Aorta (tissue), 5 donors: Measurements from ENCODE around the gene FRMD4A. TPM values are rescaled to one million over a fixed set of nuclear protein-coding genes. Genes with fewer than 3 reads are reported as not detected.
A peak's percentile ranks its signal among the peaks of the same experiment; 100 is the strongest.

Experiments used
- ATAC-seq: fragments of 200-7000 bp; cut with Tn5 transposase; one replicate; pipeline ENCODE4 v1.9.1; 2022; ENCODE audit warnings: moderate library complexity; ENCODE audit not compliant: low FRiP score
- DNase-seq, 2 donors: peaks; one replicate each; pipeline ENCODE4 v3.0.0-alpha.2; 2020
- H3K27ac ChIP-seq, 2 donors: one replicate each; pipeline ENCODE4 v1.5.1; 2013; ENCODE audit warnings: low read length in 2 of 2, mild to moderate bottlenecking in 2 of 2, moderate library complexity in 2 of 2, control low read depth in 1 of 2, inconsistent platforms in 1 of 2, low read depth in 1 of 2
- H3K27me3 ChIP-seq, 2 donors: one replicate each; pipeline ENCODE4 v1.6.1; 2013; ENCODE audit warnings: control low read depth in 1 of 2, low read length in 1 of 2, mild to moderate bottlenecking in 1 of 2, moderate library complexity in 1 of 2; ENCODE audit not compliant: insufficient read depth in 2 of 2, control insufficient read depth in 1 of 2
- H3K36me3 ChIP-seq, 2 donors: one replicate each; pipeline ENCODE4 v1.6.1; 2013; ENCODE audit warnings: control low read depth in 1 of 2, low read length in 1 of 2, mild to moderate bottlenecking in 1 of 2; ENCODE audit not compliant: insufficient read depth in 2 of 2, control insufficient read depth in 1 of 2
- H3K4me1 ChIP-seq, 2 donors: one replicate each; pipeline ENCODE4 v1.6.1; 2013; ENCODE audit warnings: low read length in 2 of 2, control low read depth in 1 of 2, mild to moderate bottlenecking in 1 of 2, moderate library complexity in 1 of 2; ENCODE audit not compliant: insufficient read depth in 2 of 2, control insufficient read depth in 1 of 2
- H3K4me3 ChIP-seq, 2 donors: one replicate each; pipeline ENCODE4 v1.5.1; 2013; ENCODE audit warnings: low read length in 2 of 2, control low read depth in 1 of 2, mild to moderate bottlenecking in 1 of 2
- H3K9me3 ChIP-seq: one replicate; pipeline ENCODE4 v1.6.1; 2013; ENCODE audit warnings: mild to moderate bottlenecking, low read length; ENCODE audit not compliant: control insufficient read depth
- WGBS, 2 donors: extraction: QIAGEN DNeasy Blood & Tissue Kit; methylation state at CpG; one replicate each; pipeline ENCODE4 v1.1.7; 2013; 5-methylcytosine and 5-hydroxymethylcytosine counted together
- intact Hi-C, 2 donors: fragments of 100-400 bp; cut with DNase I; formaldehyde crosslinking; loops; one replicate each; pipeline versions ENCODE4 v1.14.2 to v1.15.0; 2022
- polyA plus RNA-seq, 2 donors: library from polyadenylated mRNA; stranded (reverse); fragments of 200-250 nt; gene quantifications; one replicate each; pipeline ENCODE4 v1.2.3, GENCODE V29; 2013
- total RNA-seq, 2 donors: library from RNA; stranded (reverse); fragmentation: NEBNext Ultra II Directional; extraction: Animal tissue kit (Norgen Biotek cat#: 25700); gene quantifications; one replicate each; pipeline ENCODE4 v1.2.1, GENCODE V29; 2021
- donor health status: healthy with polysubstance abuse.
- donor health status: Bipolar disorder and iron deficiency.
- donor health status: DM: no; HTN: no; CAD: no.
- donor health status: DM: no; HTN: no; CAD: no.
- donor health status: DM: yes; HTN: yes; CAD: no.

Gene FRMD4A
- total and polyA plus RNA-seq, 4 donors: 11.4 to 65.6 (median 39.7) TPM

GRCh38 chr10:14039968-14040668, 290.6 kb downstream of the FRMD4A start:
- 32 to 41% methylated on average over 4 of the region's 4 CpGs for WGBS, 2 donors
- no peaks in the 10 kb centered on the region for H3K9me3 ChIP-seq

GRCh38 chr10:14036233-14036632, 294.5 kb downstream of the FRMD4A start:
- no peak for DNase-seq
- 42 to 47% methylated on average over 7 of the region's 7 CpGs for WGBS, 2 donors
- Histone ChIP-seq H3K4me3 (no peak overlapping the region), H3K27ac (no peak overlapping the region), H3K9me3 (no peaks in the 10 kb centered on the region), H3K4me1 (no peaks in the 10 kb centered on the region), H3K36me3 (no peaks in the 10 kb centered on the region), H3K27me3 (no peaks in the 10 kb centered on the region)
- ATAC-seq: no peak
- intact Hi-C loops: no loop called here

More at GRCh38 chr10:14039968-14040668, 290.6 kb downstream of the FRMD4A start:
- H3K27ac ChIP-seq: no peak overlapping the region
- H3K4me3 ChIP-seq: no peak overlapping the region
- intact Hi-C loops: no loop called here
- DNase-seq: no peak
- H3K4me1 ChIP-seq: no peaks in the 10 kb centered on the region
- H3K27me3 ChIP-seq: no peaks in the 10 kb centered on the region
- no peaks in the 10 kb centered on the region for H3K36me3 ChIP-seq
- peak; percentile 58 for ATAC-seq

- ATAC-seq: no peak
- Histone ChIP-seq H3K27me3 (no peaks in the 10 kb centered on the region), H3K4me3 (no peak overlapping the region), H3K36me3 (no peaks in the 10 kb centered on the region), H3K9me3 (no peaks in the 10 kb centered on the region), H3K27ac (no peak overlapping the region), H3K4me1 (no peaks in the 10 kb centered on the region)
- intact Hi-C loops: no loop called here
- no peak for DNase-seq
- WGBS, 2 donors: 93 to 94% methylated on average over 6 of the region's 6 CpGs
These were observed 295.2 kb downstream of the FRMD4A start for GRCh38 chr10:14035506-14035905.

- H3K4me3 ChIP-seq: no peak overlapping the region
- H3K4me1 ChIP-seq: no peaks in the 10 kb centered on the region
- ATAC-seq (peak; percentile 54), DNase-seq (peak in 1 of 2 donors; percentile 78)
- intact Hi-C loops: no loop called here
- no peaks in the 10 kb centered on the region for H3K9me3 ChIP-seq
- H3K27ac ChIP-seq: no peak overlapping the region
- no peaks in the 10 kb centered on the region for H3K36me3 ChIP-seq
- 54 to 60% methylated on average over 17 of the region's 17 CpGs for WGBS, 2 donors
- no peaks in the 10 kb centered on the region for H3K27me3 ChIP-seq
These were observed 298.2 kb downstream of the FRMD4A start for GRCh38 chr10:14032406-14032998.

- H3K36me3 ChIP-seq: no peaks in the 10 kb centered on the region
- 93 to 95% methylated on average over 4 of the region's 4 CpGs for WGBS, 2 donors
- no peak overlapping the region for H3K27ac ChIP-seq
These were observed 304.4 kb downstream of the FRMD4A start for GRCh38 chr10:14026325-14026724.

GRCh38 chr10:14025283-14026189, 305.2 kb downstream of the FRMD4A start:
- no peaks in the 10 kb centered on the region for H3K4me1 ChIP-seq
- H3K9me3 ChIP-seq: no peaks in the 10 kb centered on the region
- no peak for ATAC-seq
- DNase-seq: no peak
- H3K27ac ChIP-seq: no peak overlapping the region
- H3K36me3 ChIP-seq: no peaks in the 10 kb centered on the region
- no peak overlapping the region for H3K4me3 ChIP-seq
- WGBS, 2 donors: 90% methylated on average over 10 of the region's 10 CpGs
- intact Hi-C loops: no loop called here
- peaks cover 0 to 3% of the 10 kb centered on the region in 2 donors for H3K27me3 ChIP-seq

More at GRCh38 chr10:14026325-14026724, 304.4 kb downstream of the FRMD4A start:
- Histone ChIP-seq H3K9me3 (no peaks in the 10 kb centered on the region), H3K27me3 (peaks cover 0 to 3% of the 10 kb centered on the region in 2 donors), H3K4me1 (no peaks in the 10 kb centered on the region), H3K4me3 (no peak overlapping the region)
- intact Hi-C loops: no loop called here
- ATAC-seq: no peak
- DNase-seq: no peak

GRCh38 chr10:14024329-14025202, 306.2 kb downstream of the FRMD4A start:
- Histone ChIP-seq H3K27ac (no peak overlapping the region), H3K4me1 (no peaks in the 10 kb centered on the region), H3K36me3 (no peaks in the 10 kb centered on the region), H3K9me3 (no peaks in the 10 kb centered on the region), H3K27me3 (peaks cover 0 to 3% of the 10 kb centered on the region in 2 donors), H3K4me3 (no peak overlapping the region)
- intact Hi-C loops: no loop called here
- peak in 1 of 2 donors; percentile 78 for DNase-seq
- ATAC-seq: no peak
- WGBS, 2 donors: 47 to 49% methylated on average over 15 of the region's 15 CpGs
